ENCODE results near the gene PEMT. TPM values are rescaled to one million over a fixed set of nuclear protein-coding genes. Genes with fewer than 3 reads are reported as not detected.

PEMT gene
- total RNA-seq, 1 experiment from 2014 or later = 53.1 TPM

DNA sequence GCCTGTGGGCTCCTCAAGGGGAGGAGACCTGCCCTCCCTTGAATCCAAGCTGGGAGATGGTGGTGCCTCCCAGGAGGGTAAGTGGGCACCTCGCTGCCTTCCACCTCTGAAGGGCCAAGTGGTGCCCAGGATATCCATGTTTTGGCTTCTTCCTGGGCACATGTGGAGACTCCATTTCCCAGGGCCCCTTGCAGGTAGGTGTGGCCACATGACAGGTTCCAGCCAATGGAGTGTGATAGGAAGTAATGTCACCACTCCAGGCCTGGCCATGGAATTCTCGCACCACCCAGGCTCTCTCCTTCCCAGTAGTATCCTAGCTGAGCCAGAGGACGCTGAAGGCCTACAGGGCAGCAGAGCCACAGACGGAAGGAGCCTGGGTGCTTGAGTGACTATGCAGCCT, 17.6 kb upstream of the PEMT start:
- peaks cover 11% of the 10 kb centered on the region for H3K9me3 Mint-ChIP-seq
- DNase-seq (ENCODE audit: low spot score) (peak; percentile 32), ATAC-seq (peak; percentile 74)
- H3K36me3 Mint-ChIP-seq = peaks cover 9% of the 10 kb centered on the region; the same call in 1 of the 2 replicates
- H3K4me1 Mint-ChIP-seq = peaks cover 22% of the 10 kb centered on the region
- H3K27ac Mint-ChIP-seq = no peak overlapping the region
- ChIA-PET CTCF (interaction anchor here (0.6 to 1.4 kb wide), 4 partner anchors 19 to 221 kb away, joined by 3 read pairs; no protein-coding TSS in a partner anchor), POLR2A (no interaction called here)
- H3K27me3 Mint-ChIP-seq (ENCODE audit: low read depth) = peaks cover 2% of the 10 kb centered on the region; the same call in 1 of the 2 replicates
- H3K4me3 Mint-ChIP-seq = no peak overlapping the region
- TF ChIP-seq NFYB (CRISPR knock-in tag; conservative IDR thresholded peaks at IDR 0.05; ENCODE audit: low read depth) = peak; percentile 90
- TF ChIP-seq, protein P1, sequence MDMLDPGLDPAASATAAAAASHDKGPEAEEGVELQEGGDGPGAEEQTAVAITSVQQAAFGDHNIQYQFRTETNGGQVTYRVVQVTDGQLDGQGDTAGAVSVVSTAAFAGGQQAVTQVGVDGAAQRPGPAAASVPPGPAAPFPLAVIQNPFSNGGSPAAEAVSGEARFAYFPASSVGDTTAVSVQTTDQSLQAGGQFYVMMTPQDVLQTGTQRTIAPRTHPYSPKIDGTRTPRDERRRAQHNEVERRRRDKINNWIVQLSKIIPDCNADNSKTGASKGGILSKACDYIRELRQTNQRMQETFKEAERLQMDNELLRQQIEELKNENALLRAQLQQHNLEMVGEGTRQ (CRISPR knock-in tag; IDR thresholded peaks at IDR 0.05) = peak; percentile 95
- no peak for TF ChIP-seq NFE2L1 (CRISPR knock-in tag; IDR thresholded peaks at IDR 0.05)
- TF ChIP-seq NR1H2 (CRISPR knock-in tag; IDR thresholded peaks at IDR 0.05) = no peak
- TF ChIP-seq, protein P2, sequence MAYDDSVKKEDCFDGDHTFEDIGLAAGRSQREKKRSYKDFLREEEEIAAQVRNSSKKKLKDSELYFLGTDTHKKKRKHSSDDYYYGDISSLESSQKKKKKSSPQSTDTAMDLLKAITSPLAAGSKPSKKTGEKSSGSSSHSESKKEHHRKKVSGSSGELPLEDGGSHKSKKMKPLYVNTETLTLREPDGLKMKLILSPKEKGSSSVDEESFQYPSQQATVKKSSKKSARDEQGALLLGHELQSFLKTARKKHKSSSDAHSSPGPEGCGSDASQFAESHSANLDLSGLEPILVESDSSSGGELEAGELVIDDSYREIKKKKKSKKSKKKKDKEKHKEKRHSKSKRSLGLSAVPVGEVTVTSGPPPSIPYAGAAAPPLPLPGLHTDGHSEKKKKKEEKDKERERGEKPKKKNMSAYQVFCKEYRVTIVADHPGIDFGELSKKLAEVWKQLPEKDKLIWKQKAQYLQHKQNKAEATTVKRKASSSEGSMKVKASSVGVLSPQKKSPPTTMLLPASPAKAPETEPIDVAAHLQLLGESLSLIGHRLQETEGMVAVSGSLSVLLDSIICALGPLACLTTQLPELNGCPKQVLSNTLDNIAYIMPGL (CRISPR knock-in tag; IDR thresholded peaks at IDR 0.05) = no peak
- TF ChIP-seq ZNF317 (CRISPR knock-in tag; IDR thresholded peaks at IDR 0.05; ENCODE audit: borderline replicate concordance, low read depth) = no peak
- TF ChIP-seq JAZF1 (CRISPR knock-in tag; IDR thresholded peaks at IDR 0.05) = no peak
- TF ChIP-seq, protein P3, sequence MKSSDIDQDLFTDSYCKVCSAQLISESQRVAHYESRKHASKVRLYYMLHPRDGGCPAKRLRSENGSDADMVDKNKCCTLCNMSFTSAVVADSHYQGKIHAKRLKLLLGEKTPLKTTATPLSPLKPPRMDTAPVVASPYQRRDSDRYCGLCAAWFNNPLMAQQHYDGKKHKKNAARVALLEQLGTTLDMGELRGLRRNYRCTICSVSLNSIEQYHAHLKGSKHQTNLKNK (CRISPR knock-in tag; IDR thresholded peaks at IDR 0.05) = no peak
- no peak for TF ChIP-seq JUN (CRISPR knock-in tag; IDR thresholded peaks at IDR 0.05)
- TF ChIP-seq, protein P4, sequence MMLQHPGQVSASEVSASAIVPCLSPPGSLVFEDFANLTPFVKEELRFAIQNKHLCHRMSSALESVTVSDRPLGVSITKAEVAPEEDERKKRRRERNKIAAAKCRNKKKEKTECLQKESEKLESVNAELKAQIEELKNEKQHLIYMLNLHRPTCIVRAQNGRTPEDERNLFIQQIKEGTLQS (CRISPR knock-in tag; conservative IDR thresholded peaks at IDR 0.05) = no peak
- TF ChIP-seq SOX15 (CRISPR knock-in tag; IDR thresholded peaks at IDR 0.05) = no peak
- TF ChIP-seq GRHL2 (CRISPR knock-in tag; IDR thresholded peaks at IDR 0.05; ENCODE audit: insufficient replicate concordance, severe bottlenecking) = no peak
- TF ChIP-seq ZNF671 (CRISPR knock-in tag; IDR thresholded peaks at IDR 0.05) = no peak
- TF ChIP-seq, protein P5, sequence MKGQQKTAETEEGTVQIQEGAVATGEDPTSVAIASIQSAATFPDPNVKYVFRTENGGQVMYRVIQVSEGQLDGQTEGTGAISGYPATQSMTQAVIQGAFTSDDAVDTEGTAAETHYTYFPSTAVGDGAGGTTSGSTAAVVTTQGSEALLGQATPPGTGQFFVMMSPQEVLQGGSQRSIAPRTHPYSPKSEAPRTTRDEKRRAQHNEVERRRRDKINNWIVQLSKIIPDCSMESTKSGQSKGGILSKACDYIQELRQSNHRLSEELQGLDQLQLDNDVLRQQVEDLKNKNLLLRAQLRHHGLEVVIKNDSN (CRISPR knock-in tag; IDR thresholded peaks at IDR 0.05) = peak; percentile 92
- TF ChIP-seq SP1 (CRISPR knock-in tag; conservative IDR thresholded peaks at IDR 0.05) = no peak
- TF ChIP-seq ELF4 (CRISPR knock-in tag; IDR thresholded peaks at IDR 0.05; ENCODE audit: low read depth) = no peak
- TF ChIP-seq, protein P6, sequence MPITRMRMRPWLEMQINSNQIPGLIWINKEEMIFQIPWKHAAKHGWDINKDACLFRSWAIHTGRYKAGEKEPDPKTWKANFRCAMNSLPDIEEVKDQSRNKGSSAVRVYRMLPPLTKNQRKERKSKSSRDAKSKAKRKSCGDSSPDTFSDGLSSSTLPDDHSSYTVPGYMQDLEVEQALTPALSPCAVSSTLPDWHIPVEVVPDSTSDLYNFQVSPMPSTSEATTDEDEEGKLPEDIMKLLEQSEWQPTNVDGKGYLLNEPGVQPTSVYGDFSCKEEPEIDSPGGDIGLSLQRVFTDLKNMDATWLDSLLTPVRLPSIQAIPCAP (CRISPR knock-in tag; IDR thresholded peaks at IDR 0.05) = no peak
- no peak for TF ChIP-seq SMAD3 (CRISPR knock-in tag; IDR thresholded peaks at IDR 0.05; ENCODE audit: borderline replicate concordance)
- TF ChIP-seq, protein P7, sequence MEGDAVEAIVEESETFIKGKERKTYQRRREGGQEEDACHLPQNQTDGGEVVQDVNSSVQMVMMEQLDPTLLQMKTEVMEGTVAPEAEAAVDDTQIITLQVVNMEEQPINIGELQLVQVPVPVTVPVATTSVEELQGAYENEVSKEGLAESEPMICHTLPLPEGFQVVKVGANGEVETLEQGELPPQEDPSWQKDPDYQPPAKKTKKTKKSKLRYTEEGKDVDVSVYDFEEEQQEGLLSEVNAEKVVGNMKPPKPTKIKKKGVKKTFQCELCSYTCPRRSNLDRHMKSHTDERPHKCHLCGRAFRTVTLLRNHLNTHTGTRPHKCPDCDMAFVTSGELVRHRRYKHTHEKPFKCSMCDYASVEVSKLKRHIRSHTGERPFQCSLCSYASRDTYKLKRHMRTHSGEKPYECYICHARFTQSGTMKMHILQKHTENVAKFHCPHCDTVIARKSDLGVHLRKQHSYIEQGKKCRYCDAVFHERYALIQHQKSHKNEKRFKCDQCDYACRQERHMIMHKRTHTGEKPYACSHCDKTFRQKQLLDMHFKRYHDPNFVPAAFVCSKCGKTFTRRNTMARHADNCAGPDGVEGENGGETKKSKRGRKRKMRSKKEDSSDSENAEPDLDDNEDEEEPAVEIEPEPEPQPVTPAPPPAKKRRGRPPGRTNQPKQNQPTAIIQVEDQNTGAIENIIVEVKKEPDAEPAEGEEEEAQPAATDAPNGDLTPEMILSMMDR (IDR thresholded peaks at IDR 0.05) = no peak
- TF ChIP-seq, protein P8, sequence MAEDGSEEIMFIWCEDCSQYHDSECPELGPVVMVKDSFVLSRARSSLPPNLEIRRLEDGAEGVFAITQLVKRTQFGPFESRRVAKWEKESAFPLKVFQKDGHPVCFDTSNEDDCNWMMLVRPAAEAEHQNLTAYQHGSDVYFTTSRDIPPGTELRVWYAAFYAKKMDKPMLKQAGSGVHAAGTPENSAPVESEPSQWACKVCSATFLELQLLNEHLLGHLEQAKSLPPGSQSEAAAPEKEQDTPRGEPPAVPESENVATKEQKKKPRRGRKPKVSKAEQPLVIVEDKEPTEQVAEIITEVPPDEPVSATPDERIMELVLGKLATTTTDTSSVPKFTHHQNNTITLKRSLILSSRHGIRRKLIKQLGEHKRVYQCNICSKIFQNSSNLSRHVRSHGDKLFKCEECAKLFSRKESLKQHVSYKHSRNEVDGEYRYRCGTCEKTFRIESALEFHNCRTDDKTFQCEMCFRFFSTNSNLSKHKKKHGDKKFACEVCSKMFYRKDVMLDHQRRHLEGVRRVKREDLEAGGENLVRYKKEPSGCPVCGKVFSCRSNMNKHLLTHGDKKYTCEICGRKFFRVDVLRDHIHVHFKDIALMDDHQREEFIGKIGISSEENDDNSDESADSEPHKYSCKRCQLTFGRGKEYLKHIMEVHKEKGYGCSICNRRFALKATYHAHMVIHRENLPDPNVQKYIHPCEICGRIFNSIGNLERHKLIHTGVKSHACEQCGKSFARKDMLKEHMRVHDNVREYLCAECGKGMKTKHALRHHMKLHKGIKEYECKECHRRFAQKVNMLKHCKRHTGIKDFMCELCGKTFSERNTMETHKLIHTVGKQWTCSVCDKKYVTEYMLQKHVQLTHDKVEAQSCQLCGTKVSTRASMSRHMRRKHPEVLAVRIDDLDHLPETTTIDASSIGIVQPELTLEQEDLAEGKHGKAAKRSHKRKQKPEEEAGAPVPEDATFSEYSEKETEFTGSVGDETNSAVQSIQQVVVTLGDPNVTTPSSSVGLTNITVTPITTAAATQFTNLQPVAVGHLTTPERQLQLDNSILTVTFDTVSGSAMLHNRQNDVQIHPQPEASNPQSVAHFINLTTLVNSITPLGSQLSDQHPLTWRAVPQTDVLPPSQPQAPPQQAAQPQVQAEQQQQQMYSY (CRISPR knock-in tag; IDR thresholded peaks at IDR 0.05) = peak; percentile 90
- no peak for TF ChIP-seq FOXJ3 (CRISPR knock-in tag; IDR thresholded peaks at IDR 0.05; ENCODE audit: borderline replicate concordance)
- TF ChIP-seq, protein P9, sequence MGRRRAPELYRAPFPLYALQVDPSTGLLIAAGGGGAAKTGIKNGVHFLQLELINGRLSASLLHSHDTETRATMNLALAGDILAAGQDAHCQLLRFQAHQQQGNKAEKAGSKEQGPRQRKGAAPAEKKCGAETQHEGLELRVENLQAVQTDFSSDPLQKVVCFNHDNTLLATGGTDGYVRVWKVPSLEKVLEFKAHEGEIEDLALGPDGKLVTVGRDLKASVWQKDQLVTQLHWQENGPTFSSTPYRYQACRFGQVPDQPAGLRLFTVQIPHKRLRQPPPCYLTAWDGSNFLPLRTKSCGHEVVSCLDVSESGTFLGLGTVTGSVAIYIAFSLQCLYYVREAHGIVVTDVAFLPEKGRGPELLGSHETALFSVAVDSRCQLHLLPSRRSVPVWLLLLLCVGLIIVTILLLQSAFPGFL (CRISPR knock-in tag; IDR thresholded peaks at IDR 0.05; ENCODE audit: borderline replicate concordance) = no peak
- TF ChIP-seq, protein P10, sequence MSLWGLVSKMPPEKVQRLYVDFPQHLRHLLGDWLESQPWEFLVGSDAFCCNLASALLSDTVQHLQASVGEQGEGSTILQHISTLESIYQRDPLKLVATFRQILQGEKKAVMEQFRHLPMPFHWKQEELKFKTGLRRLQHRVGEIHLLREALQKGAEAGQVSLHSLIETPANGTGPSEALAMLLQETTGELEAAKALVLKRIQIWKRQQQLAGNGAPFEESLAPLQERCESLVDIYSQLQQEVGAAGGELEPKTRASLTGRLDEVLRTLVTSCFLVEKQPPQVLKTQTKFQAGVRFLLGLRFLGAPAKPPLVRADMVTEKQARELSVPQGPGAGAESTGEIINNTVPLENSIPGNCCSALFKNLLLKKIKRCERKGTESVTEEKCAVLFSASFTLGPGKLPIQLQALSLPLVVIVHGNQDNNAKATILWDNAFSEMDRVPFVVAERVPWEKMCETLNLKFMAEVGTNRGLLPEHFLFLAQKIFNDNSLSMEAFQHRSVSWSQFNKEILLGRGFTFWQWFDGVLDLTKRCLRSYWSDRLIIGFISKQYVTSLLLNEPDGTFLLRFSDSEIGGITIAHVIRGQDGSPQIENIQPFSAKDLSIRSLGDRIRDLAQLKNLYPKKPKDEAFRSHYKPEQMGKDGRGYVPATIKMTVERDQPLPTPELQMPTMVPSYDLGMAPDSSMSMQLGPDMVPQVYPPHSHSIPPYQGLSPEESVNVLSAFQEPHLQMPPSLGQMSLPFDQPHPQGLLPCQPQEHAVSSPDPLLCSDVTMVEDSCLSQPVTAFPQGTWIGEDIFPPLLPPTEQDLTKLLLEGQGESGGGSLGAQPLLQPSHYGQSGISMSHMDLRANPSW (CRISPR knock-in tag; conservative IDR thresholded peaks at IDR 0.05; ENCODE audit: low read depth) = no peak
- TF ChIP-seq KAT7 (CRISPR knock-in tag; IDR thresholded peaks at IDR 0.05; ENCODE audit: borderline replicate concordance) = no peak

Data from WTC11 (cell line).